Mucosa of descending colon (tissue), 3 donors: Measurements from ENCODE around the gene CTDSPL. TPM values are rescaled to one million over a fixed set of nuclear protein-coding genes. Genes with fewer than 3 reads are reported as not detected.

Experiments
- ATAC-seq: fragments of 200-7000 bp; cut with Tn5 transposase; one replicate; pipeline ENCODE4 v1.9.1; 2020; ENCODE audit warnings: mild to moderate bottlenecking, moderate library complexity
- DNase-seq, 3 donors: peaks; one replicate each; pipeline ENCODE4 v3.0.0-alpha.2; 2020
- H3K36me3 ChIP-seq: fragments of 200-600 bp; one replicate; pipeline ENCODE4 v1.8.0; 2021; ENCODE audit warnings: low read depth, mild to moderate bottlenecking
- H3K4me1 ChIP-seq: fragments of 200-600 bp; one replicate; pipeline ENCODE4 v1.8.0; 2021; ENCODE audit warnings: low read depth, mild to moderate bottlenecking
- H3K4me3 ChIP-seq: fragments of 200-600 bp; one replicate; pipeline ENCODE4 v1.8.0; 2021; ENCODE audit warnings: mild to moderate bottlenecking
- H3K9me3 ChIP-seq: fragments of 200-600 bp; one replicate; pipeline ENCODE4 v1.8.0; 2021; ENCODE audit warnings: mild to moderate bottlenecking
- intact Hi-C, 2 donors: fragments of 100-400 bp; cut with DNase I in 1 of 2; cut with micrococcal nuclease in 1 of 2; formaldehyde crosslinking; loops; one replicate each; pipeline versions ENCODE4 v1.11.0 to v1.11.1; 2022; cut with DNase I, micrococcal nuclease
- total RNA-seq, 3 donors: library from RNA; stranded (reverse); fragmentation: NEBNext Ultra II Directional in 2 of 3; extraction: Animal tissue kit (Norgen Biotek cat#: 25700) in 2 of 3; gene quantifications; one replicate each; pipeline versions ENCODE4 v1.2.1 to v1.2.4, GENCODE V29; 2021 to 2023
- TF ChIP-seq, protein P1 (sequence below): fragments of 200-600 bp; IDR thresholded peaks from one replicate; pipeline ENCODE4 v1.8.0; 2022; ENCODE audit warnings: antibody characterized with exemption, mild to moderate bottlenecking
- donor health status: DM: no; HTN: no; CAD: no; lungs with moderate emphysema.
- donor health status: DM: no; HTN: no; CAD: no.
- donor health status: DM: no; HTN: yes; CAD: no.

CTDSPL gene
- total RNA-seq, 3 donors from 2014 or later: 59.1 to 89.7 (median 88.1) TPM

DNA sequence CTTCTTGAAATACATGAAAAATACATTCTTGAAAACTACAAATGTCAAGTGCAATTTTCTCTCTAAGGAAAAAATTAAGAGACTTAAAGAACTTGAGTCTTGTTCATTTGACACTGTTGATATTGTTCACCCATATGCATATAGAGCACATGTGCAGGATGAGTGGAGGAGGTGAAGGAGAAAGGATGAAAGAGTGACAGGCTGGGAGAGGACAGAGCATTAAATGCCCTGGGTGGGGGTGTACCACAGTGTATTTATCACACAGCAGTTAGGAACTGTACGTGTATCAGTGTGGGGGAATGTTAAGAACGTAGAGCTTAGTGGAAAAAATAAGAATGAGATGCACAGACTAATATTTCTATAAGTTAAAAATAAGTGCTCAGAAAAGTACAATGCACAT lies 45.7 kb downstream of the CTDSPL start:
- intact Hi-C loops: no loop called here
- no peaks in the 10 kb centered on the region for H3K36me3 ChIP-seq
- no peak for ATAC-seq
- DNase-seq: no peak
- H3K4me3 ChIP-seq: no peak overlapping the region
- H3K4me1 ChIP-seq: peaks cover 35% of the 10 kb centered on the region
- H3K9me3 ChIP-seq: no peaks in the 10 kb centered on the region
- TF ChIP-seq, protein P1, sequence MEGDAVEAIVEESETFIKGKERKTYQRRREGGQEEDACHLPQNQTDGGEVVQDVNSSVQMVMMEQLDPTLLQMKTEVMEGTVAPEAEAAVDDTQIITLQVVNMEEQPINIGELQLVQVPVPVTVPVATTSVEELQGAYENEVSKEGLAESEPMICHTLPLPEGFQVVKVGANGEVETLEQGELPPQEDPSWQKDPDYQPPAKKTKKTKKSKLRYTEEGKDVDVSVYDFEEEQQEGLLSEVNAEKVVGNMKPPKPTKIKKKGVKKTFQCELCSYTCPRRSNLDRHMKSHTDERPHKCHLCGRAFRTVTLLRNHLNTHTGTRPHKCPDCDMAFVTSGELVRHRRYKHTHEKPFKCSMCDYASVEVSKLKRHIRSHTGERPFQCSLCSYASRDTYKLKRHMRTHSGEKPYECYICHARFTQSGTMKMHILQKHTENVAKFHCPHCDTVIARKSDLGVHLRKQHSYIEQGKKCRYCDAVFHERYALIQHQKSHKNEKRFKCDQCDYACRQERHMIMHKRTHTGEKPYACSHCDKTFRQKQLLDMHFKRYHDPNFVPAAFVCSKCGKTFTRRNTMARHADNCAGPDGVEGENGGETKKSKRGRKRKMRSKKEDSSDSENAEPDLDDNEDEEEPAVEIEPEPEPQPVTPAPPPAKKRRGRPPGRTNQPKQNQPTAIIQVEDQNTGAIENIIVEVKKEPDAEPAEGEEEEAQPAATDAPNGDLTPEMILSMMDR: no peak

DNA sequence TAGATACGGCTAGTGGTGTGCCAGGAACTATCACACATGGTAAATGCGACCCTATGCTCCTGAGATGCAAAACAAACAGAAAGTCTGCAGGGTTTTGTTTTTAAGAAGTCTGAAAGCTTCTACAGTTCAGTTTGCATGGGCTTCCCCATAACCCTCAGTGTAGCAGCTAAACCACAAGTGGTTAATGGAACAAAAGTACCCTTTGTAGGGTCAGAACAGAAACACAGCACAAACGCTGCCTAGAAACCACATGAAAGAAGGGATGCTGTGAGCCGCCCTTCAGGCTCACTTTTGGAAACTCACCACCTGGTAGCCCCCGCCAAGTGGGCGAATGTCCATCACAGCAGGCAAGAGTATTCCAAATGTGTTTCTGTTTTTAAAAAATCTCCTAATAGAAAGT lies 46.2 kb downstream of the CTDSPL start:
- TF ChIP-seq, protein P1: no peak
- H3K4me1 ChIP-seq: peaks cover 35% of the 10 kb centered on the region

DNA sequence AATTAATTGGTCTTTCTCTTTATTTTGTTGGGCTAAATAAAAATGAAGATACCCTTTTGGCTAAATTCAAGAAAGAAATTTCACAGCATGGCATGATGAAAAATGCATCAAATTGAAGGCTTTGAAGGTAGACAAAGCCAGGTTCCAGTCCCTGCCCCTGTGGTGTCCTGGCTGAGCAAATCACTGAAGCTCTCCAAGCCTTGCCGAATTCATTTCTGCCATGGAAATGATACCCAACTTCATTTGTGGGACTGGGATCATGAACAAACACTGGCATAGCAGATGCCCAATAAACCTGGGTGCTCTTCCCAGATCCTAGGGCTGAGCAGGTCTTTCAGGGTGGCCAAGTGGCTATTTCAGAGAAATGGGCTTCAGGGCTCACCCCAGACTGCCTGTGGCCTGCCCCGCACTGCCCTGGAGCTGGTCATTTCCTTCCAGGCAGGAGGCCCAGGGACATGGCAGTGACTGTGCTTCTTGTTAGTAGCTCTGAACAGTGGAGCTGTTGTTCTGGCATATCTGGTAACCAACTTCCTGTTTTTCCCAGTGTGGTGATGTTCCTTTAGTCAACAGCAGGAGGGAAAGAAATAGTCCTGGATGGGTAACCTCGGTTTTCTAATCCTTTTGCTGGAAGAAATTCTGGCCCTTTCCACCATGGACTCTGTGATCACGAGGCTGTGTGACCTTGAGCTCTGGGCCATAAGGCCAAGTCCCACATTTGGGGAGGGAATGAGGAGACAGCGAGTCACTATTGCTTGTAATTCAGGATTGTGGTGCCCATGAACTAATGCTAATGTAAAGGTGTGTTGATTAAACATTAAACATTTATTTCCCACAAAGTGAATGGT lies 47.6 kb downstream of the CTDSPL start:
- intact Hi-C loops: no loop called here
- H3K36me3 ChIP-seq: no peaks in the 10 kb centered on the region
- H3K4me3 ChIP-seq: no peak overlapping the region
- ATAC-seq (peak; percentile 71), DNase-seq (peak in 1 of 3 donors; percentile 49)
- peaks cover 35% of the 10 kb centered on the region for H3K4me1 ChIP-seq
- TF ChIP-seq, protein P1: no peak
- H3K9me3 ChIP-seq: no peaks in the 10 kb centered on the region

More for the DNA sequence above, 46.2 kb downstream of the CTDSPL start:
- no peak for ATAC-seq
- H3K9me3 ChIP-seq: no peaks in the 10 kb centered on the region
- H3K4me3 ChIP-seq: no peak overlapping the region
- intact Hi-C loops: no loop called here
- no peak for DNase-seq
- H3K36me3 ChIP-seq: no peaks in the 10 kb centered on the region

DNA sequence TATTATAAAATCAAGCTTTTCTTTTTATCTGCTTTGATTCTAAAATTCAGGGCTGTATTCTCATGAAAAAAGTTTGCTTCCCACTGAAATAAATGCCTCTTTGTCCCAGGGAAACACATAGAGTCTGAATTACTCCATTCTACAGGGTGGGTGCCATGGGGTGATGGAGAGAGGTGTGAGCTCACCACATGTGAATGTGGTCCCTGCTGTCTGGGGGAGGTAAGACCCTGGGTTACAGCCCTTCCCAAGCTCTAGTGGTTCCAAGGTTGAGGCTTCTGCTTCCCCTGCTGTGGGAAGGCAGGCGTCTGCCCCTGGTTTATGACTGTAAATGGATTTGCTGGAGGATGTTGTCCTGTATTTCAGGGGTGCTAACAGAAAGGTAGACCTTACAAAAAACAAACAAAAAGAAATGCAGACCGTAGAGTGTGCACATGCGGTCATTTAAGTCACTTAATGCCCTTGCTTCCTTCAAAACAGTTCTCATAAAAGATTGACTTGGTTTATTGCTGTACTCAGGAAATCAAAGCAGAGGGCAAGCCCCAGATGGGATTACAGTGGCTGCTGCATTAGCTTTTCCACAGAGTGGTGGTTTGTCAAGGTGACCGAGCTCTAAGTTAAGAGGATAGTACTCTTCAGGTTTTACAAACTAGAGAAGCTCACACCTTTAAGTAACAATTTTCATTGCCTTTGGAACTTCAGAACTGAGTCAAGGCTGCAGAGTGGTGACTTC lies 49.2 kb downstream of the CTDSPL start:
- TF ChIP-seq, protein P1: no peak
- ATAC-seq: peak; percentile 84
- DNase-seq: peak in 1 of 3 donors; percentile 52
- Histone ChIP-seq H3K9me3 (no peaks in the 10 kb centered on the region), H3K4me1 (peaks cover 33% of the 10 kb centered on the region), H3K36me3 (no peaks in the 10 kb centered on the region), H3K4me3 (no peak overlapping the region)
- intact Hi-C loops: no loop called here

DNA sequence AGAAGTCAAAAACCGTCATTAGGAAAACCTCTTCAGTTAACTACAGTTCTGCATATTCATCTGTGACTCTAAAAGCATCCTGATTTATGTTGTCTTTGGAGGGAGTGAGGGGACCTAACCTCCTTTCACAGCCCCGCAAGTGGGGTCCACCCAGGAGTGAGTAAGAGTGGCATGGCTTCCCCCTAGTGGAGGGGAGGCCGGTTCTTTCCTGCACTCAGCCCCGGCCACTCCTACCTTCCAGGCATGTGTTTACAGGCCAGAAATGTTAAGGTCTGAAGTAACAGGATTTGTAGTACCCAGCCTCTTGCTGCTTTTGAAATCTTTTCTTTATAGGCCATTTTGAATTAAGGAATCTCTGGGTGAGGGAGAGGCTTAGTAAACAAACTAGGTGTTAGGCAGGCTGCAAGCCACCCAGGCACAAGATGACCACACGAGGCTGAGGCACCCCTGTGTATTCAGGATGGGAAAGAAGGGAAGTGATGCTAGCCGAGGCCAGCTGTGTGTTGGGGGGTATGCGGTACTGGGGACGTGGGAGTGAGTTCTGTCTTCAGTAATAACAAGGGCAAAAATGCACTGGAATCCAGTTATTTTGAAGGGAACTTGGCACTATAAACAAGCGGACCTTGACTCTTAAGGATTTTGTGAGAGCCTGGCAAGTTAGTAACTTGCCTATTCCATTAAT lies 50.5 kb downstream of the CTDSPL start:
- intact Hi-C loops: no loop called here
- ATAC-seq (peak; percentile 47), DNase-seq (no peak)
- Histone ChIP-seq H3K36me3 (no peaks in the 10 kb centered on the region), H3K4me1 (peaks cover 21% of the 10 kb centered on the region), H3K9me3 (no peaks in the 10 kb centered on the region), H3K4me3 (no peak overlapping the region)
- TF ChIP-seq, protein P1: no peak
